Measurements from ENCODE around the gene VCL.

- TF ChIP-seq CTCF (IDR thresholded peaks at IDR 0.05) (no peak), EP300 (IDR thresholded peaks at IDR 0.05) (no peak), POLR2A (IDR thresholded peaks at IDR 0.05) (no peak)
Measured at GRCh38 chr10:74050653-74051052, 52.7 kb downstream of the VCL start.
